ENCODE data around the gene FKBP2. TPM values are rescaled to one million over a fixed set of nuclear protein-coding genes. Genes with fewer than 3 reads are reported as not detected.

Gene FKBP2
- total and polyA plus RNA-seq, 2 experiments from 2014 or later = 40.7 to 188 TPM

- 86 to 89% methylated on average over 10 to 11 of the region's 11 CpGs for WGBS, 2 experiments (ENCODE audit: low coverage in 1 of 2, low lambda C conversion rate in 2 of 2, missing lambda C conversion rate in 2 of 2)
- peak overlapping the region; percentile 85 for H3K9ac ChIP-seq
- no peaks in the 10 kb centered on the region; the same call in 1 of the 2 replicates for H3K36me3 ChIP-seq (ENCODE audit: low read depth)
- no peaks in the 10 kb centered on the region for H3K9me2 ChIP-seq (ENCODE audit: insufficient read depth)
- peaks cover 15% of the 10 kb centered on the region for H3K4me1 ChIP-seq (ENCODE audit: insufficient read depth)
- peaks cover 41% of the 10 kb centered on the region for H3K79me2 ChIP-seq (ENCODE audit: insufficient read depth)
- peak overlapping the region; percentile 75 for H3K4me3 ChIP-seq
- peak overlapping the region; percentile 91 for H3K4me2 ChIP-seq (ENCODE audit: unreplicated experiment)
- H2AFZ ChIP-seq = peak overlapping the region; percentile 85
- H4K20me1 ChIP-seq (ENCODE audit: insufficient read depth) = no peaks in the 10 kb centered on the region
- no peaks in the 10 kb centered on the region for H3K9me3 ChIP-seq (ENCODE audit: low read depth)
- in situ Hi-C loops (cut with MboI) = no loop called here
- TF ChIP-seq EZH2phosphoT487 (IDR thresholded peaks at IDR 0.05; ENCODE audit: insufficient read depth, low read depth) = no peak
- no peak for TF ChIP-seq EZH2 (IDR thresholded peaks at IDR 0.05; ENCODE audit: insufficient read depth, poor library complexity, severe bottlenecking)
- peaks cover 11% of the 10 kb centered on the region; the same call in 1 of the 2 replicates for H3F3A ChIP-seq (ENCODE audit: insufficient read depth)
- H3K27ac ChIP-seq = peak overlapping the region; percentile 85
- no peak for DNase-seq
- H3K27me3 ChIP-seq (replicated peaks; ENCODE audit: insufficient read depth) = no peaks in the 10 kb centered on the region
Observed at GRCh38 chr11:64239662-64240434, 1.0 kb upstream of the FKBP2 start.

- Histone ChIP-seq H4K20me1 (ENCODE audit: insufficient read depth) (no peaks in the 10 kb centered on the region), H3K36me3 (ENCODE audit: low read depth) (no peaks in the 10 kb centered on the region; the same call in 1 of the 2 replicates), H3K27ac (peak overlapping the region; percentile 85), H3F3A (ENCODE audit: insufficient read depth) (peaks cover 18% of the 10 kb centered on the region; the same call in 1 of the 2 replicates), H3K9ac (peak overlapping the region; percentile 85), H3K4me3 (peak overlapping the region; percentile 75), H3K9me3 (ENCODE audit: low read depth) (no peaks in the 10 kb centered on the region), H2AFZ (peak overlapping the region; percentile 85), H3K9me2 (ENCODE audit: insufficient read depth) (no peaks in the 10 kb centered on the region), H3K79me2 (ENCODE audit: insufficient read depth) (peaks cover 45% of the 10 kb centered on the region), H3K27me3 (replicated peaks; ENCODE audit: insufficient read depth) (no peaks in the 10 kb centered on the region), H3K4me2 (ENCODE audit: unreplicated experiment) (no peak overlapping the region), H3K4me1 (ENCODE audit: insufficient read depth) (peaks cover 15% of the 10 kb centered on the region)
- TF ChIP-seq EZH2 (IDR thresholded peaks at IDR 0.05; ENCODE audit: insufficient read depth, poor library complexity, severe bottlenecking) (no peak), EZH2phosphoT487 (IDR thresholded peaks at IDR 0.05; ENCODE audit: insufficient read depth, low read depth) (no peak)
- in situ Hi-C loops (cut with MboI) = no loop called here
- WGBS, 2 experiments (ENCODE audit: low coverage in 1 of 2, low lambda C conversion rate in 2 of 2, missing lambda C conversion rate in 2 of 2) = 2% methylated on average over 24 of the region's 24 CpGs; no CpG with 5 or more reads in 1 of the 2 experiments
- DNase-seq = peak; percentile 99
Observed at GRCh38 chr11:64241241-64241490, 271 bp downstream of the FKBP2 start.

- peak overlapping the region; percentile 85 for H3K9ac ChIP-seq
- peaks cover 46% of the 10 kb centered on the region for H3K79me2 ChIP-seq (ENCODE audit: insufficient read depth)
- no peaks in the 10 kb centered on the region for H3K27me3 ChIP-seq (replicated peaks; ENCODE audit: insufficient read depth)
- H3K9me3 ChIP-seq (ENCODE audit: low read depth) = no peaks in the 10 kb centered on the region
- peak overlapping the region; percentile 72 for H3K4me2 ChIP-seq (ENCODE audit: unreplicated experiment)
- H3K9me2 ChIP-seq (ENCODE audit: insufficient read depth) = no peaks in the 10 kb centered on the region
- no peaks in the 10 kb centered on the region; the same call in 1 of the 2 replicates for H3K36me3 ChIP-seq (ENCODE audit: low read depth)
- no peaks in the 10 kb centered on the region for H4K20me1 ChIP-seq (ENCODE audit: insufficient read depth)
- WGBS, 2 experiments (ENCODE audit: low coverage in 1 of 2, low lambda C conversion rate in 2 of 2, missing lambda C conversion rate in 2 of 2) = 2% methylated on average over 19 to 49 of the region's 63 CpGs
- H3K4me1 ChIP-seq (ENCODE audit: insufficient read depth) = peaks cover 15% of the 10 kb centered on the region
- peak; percentile 59 for DNase-seq
- peak overlapping the region; percentile 75 for H3K4me3 ChIP-seq
- H2AFZ ChIP-seq = peak overlapping the region; percentile 36; the same call in 1 of the 2 replicates
- peak overlapping the region; percentile 45 for H3K27ac ChIP-seq
- TF ChIP-seq EZH2phosphoT487 (IDR thresholded peaks at IDR 0.05; ENCODE audit: insufficient read depth, low read depth) = no peak
- no peak for TF ChIP-seq EZH2 (IDR thresholded peaks at IDR 0.05; ENCODE audit: insufficient read depth, poor library complexity, severe bottlenecking)
- in situ Hi-C loops (cut with MboI) = no loop called here
- peaks cover 18% of the 10 kb centered on the region; the same call in 1 of the 2 replicates for H3F3A ChIP-seq (ENCODE audit: insufficient read depth)
Observed at GRCh38 chr11:64241491-64242374, 838 bp downstream of the FKBP2 start.

- WGBS, 2 experiments (ENCODE audit: low coverage in 1 of 2, low lambda C conversion rate in 2 of 2, missing lambda C conversion rate in 2 of 2) = 83 to 87% methylated on average over 8 of the region's 8 CpGs
- Histone ChIP-seq H3K27ac (0 out of 2 replicates have a peak overlapping the region, but pooled peaks have one; percentile 45), H2AFZ (no peak overlapping the region), H3K9ac (no peak overlapping the region), H3K36me3 (ENCODE audit: low read depth) (no peaks in the 10 kb centered on the region; the same call in 1 of the 2 replicates), H3K9me3 (ENCODE audit: low read depth) (no peaks in the 10 kb centered on the region), H3K4me1 (ENCODE audit: insufficient read depth) (peaks cover 15% of the 10 kb centered on the region), H3F3A (ENCODE audit: insufficient read depth) (peaks cover 23% of the 10 kb centered on the region), H3K4me3 (peak overlapping the region; percentile 75), H3K4me2 (ENCODE audit: unreplicated experiment) (peak overlapping the region; percentile 72), H3K79me2 (ENCODE audit: insufficient read depth) (peaks cover 46% of the 10 kb centered on the region), H3K9me2 (ENCODE audit: insufficient read depth) (no peaks in the 10 kb centered on the region), H4K20me1 (ENCODE audit: insufficient read depth) (no peaks in the 10 kb centered on the region), H3K27me3 (replicated peaks; ENCODE audit: insufficient read depth) (no peaks in the 10 kb centered on the region)
- DNase-seq = no peak
- no peak for TF ChIP-seq EZH2 (IDR thresholded peaks at IDR 0.05; ENCODE audit: insufficient read depth, poor library complexity, severe bottlenecking)
- no peak for TF ChIP-seq EZH2phosphoT487 (IDR thresholded peaks at IDR 0.05; ENCODE audit: insufficient read depth, low read depth)
- in situ Hi-C loops (cut with MboI) = no loop called here
Observed at GRCh38 chr11:64243236-64243854, 2.5 kb downstream of the FKBP2 start.
